ENCODE results near the gene PCBP4. TPM values are rescaled to one million over a fixed set of nuclear protein-coding genes. Genes with fewer than 3 reads are reported as not detected.
A peak's percentile ranks its signal among the peaks of the same experiment; 100 is the strongest.

The PCBP4 gene
- total RNA-seq, 1 experiment from 2014 or later, result 17.9 TPM

- peaks cover 58% of the 10 kb centered on the region for H3F3A ChIP-seq (ENCODE audit: insufficient read depth, low read depth)
- no peak overlapping the region for H2AFZ ChIP-seq
- peaks cover 12% of the 10 kb centered on the region; the same call in 1 of the 2 replicates for H3K79me2 ChIP-seq (ENCODE audit: low read depth)
- H4K20me1 ChIP-seq (ENCODE audit: insufficient read depth), result 0 out of 2 replicates have a peak, but pooled peaks cover 10% of the 10 kb centered on the region
- intact Hi-C loops (cut with micrococcal nuclease; ENCODE audit: unreplicated experiment), result no loop called here
- peaks cover 5% of the 10 kb centered on the region; the same call in 1 of the 2 replicates for H3K36me3 ChIP-seq (ENCODE audit: low read depth)
- BruUV-seq (replicated peaks), result no TSS peak
- peaks cover 13% of the 10 kb centered on the region for H3K4me1 ChIP-seq (replicated peaks; ENCODE audit: insufficient read depth)
- H3K27me3 ChIP-seq (ENCODE audit: insufficient read depth, low read depth), result no peaks in the 10 kb centered on the region
- H3K9me3 ChIP-seq (ENCODE audit: insufficient read depth, low read depth), result no peaks in the 10 kb centered on the region
- ChIA-PET CTCF (no interaction called here), POLR2A (ENCODE audit: unreplicated experiment) (interaction anchor here (0.6 kb wide), 1 partner anchor 54 kb away, joined by 5 read pairs; no protein-coding TSS in a partner anchor)
- no peak for TF ChIP-seq EZH2 (IDR thresholded peaks at IDR 0.05; ENCODE audit: low read depth)
- TF ChIP-seq, protein P1, sequence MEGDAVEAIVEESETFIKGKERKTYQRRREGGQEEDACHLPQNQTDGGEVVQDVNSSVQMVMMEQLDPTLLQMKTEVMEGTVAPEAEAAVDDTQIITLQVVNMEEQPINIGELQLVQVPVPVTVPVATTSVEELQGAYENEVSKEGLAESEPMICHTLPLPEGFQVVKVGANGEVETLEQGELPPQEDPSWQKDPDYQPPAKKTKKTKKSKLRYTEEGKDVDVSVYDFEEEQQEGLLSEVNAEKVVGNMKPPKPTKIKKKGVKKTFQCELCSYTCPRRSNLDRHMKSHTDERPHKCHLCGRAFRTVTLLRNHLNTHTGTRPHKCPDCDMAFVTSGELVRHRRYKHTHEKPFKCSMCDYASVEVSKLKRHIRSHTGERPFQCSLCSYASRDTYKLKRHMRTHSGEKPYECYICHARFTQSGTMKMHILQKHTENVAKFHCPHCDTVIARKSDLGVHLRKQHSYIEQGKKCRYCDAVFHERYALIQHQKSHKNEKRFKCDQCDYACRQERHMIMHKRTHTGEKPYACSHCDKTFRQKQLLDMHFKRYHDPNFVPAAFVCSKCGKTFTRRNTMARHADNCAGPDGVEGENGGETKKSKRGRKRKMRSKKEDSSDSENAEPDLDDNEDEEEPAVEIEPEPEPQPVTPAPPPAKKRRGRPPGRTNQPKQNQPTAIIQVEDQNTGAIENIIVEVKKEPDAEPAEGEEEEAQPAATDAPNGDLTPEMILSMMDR (conservative IDR thresholded peaks at IDR 0.05), result no peak
- no peaks in the 10 kb centered on the region for H3K9me2 ChIP-seq (ENCODE audit: insufficient read depth)
- DNase-seq, result no peak
- H3K4me2 ChIP-seq, result no peak overlapping the region
- no peak overlapping the region for H3K4me3 ChIP-seq
- no peak overlapping the region for H3K27ac ChIP-seq
Observed at GRCh38 chr3:51987568-51987967, 20.3 kb upstream of the PCBP4 start.

- Histone ChIP-seq H3K36me3 (ENCODE audit: low read depth) (no peaks in the 10 kb centered on the region), H3K9me2 (ENCODE audit: insufficient read depth) (no peaks in the 10 kb centered on the region), H3F3A (ENCODE audit: insufficient read depth, low read depth) (peaks cover 54% of the 10 kb centered on the region), H3K4me2 (no peak overlapping the region), H3K79me2 (ENCODE audit: low read depth) (peaks cover 7% of the 10 kb centered on the region; the same call in 1 of the 2 replicates), H3K27ac (no peak overlapping the region), H4K20me1 (ENCODE audit: insufficient read depth) (no peaks in the 10 kb centered on the region), H3K27me3 (ENCODE audit: insufficient read depth, low read depth) (no peaks in the 10 kb centered on the region), H3K4me3 (no peak overlapping the region), H2AFZ (no peak overlapping the region), H3K4me1 (replicated peaks; ENCODE audit: insufficient read depth) (peaks cover 26% of the 10 kb centered on the region), H3K9me3 (ENCODE audit: insufficient read depth, low read depth) (no peaks in the 10 kb centered on the region)
- TF ChIP-seq, protein P1 (conservative IDR thresholded peaks at IDR 0.05), result no peak
- no peak for TF ChIP-seq EZH2 (IDR thresholded peaks at IDR 0.05; ENCODE audit: low read depth)
- BruUV-seq (replicated peaks), result no TSS peak
- DNase-seq, result no peak
- ChIA-PET CTCF (no interaction called here), POLR2A (ENCODE audit: unreplicated experiment) (no interaction called here)
- intact Hi-C loops (cut with micrococcal nuclease; ENCODE audit: unreplicated experiment), result no loop called here
Observed at GRCh38 chr3:51986010-51986947, 19.0 kb upstream of the PCBP4 start.

DNA sequence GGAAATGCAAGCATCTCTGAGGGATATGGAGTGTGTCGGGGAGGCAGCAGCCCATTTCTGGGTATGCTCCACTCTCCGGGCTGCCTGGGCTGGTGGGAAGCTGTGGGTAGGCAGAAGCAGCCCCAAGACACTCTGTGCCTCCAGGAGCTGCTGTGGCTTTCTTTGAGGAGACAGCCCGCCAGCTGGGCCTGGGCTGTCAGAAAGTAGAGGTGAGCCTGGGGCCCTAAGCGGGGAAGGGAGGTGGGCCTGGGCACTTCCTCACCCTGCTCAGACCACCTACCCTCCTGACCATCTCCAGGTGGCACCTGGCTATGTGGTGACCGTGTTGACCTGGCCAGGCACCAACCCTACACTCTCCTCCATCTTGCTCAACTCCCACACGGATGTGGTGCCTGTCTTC is 17.8 kb upstream of the PCBP4 start:
- H3K4me2 ChIP-seq, result peak overlapping the region; percentile 93; the same call in 1 of the 2 replicates
- ChIA-PET POLR2A (ENCODE audit: unreplicated experiment) (interaction anchor here (0.6 kb wide), 1 partner anchor 12 kb away, joined by 3 read pairs; no protein-coding TSS in a partner anchor), CTCF (interaction anchor here (1.1 kb wide), 1 partner anchor 16 kb away, joined by 3 read pairs; no protein-coding TSS in a partner anchor)

More for the DNA sequence above, 17.8 kb upstream of the PCBP4 start:
- Histone ChIP-seq H2AFZ (no peak overlapping the region), H4K20me1 (ENCODE audit: insufficient read depth) (no peaks in the 10 kb centered on the region), H3K9me2 (ENCODE audit: insufficient read depth) (no peaks in the 10 kb centered on the region), H3K27me3 (ENCODE audit: insufficient read depth, low read depth) (no peaks in the 10 kb centered on the region), H3K36me3 (ENCODE audit: low read depth) (no peaks in the 10 kb centered on the region), H3K27ac (no peak overlapping the region), H3K9me3 (ENCODE audit: insufficient read depth, low read depth) (no peaks in the 10 kb centered on the region), H3K4me1 (replicated peaks; ENCODE audit: insufficient read depth) (peaks cover 29% of the 10 kb centered on the region), H3K79me2 (ENCODE audit: low read depth) (0 out of 2 replicates have a peak, but pooled peaks cover 10% of the 10 kb centered on the region), H3K4me3 (no peak overlapping the region; the same call in 1 of the 2 replicates), H3F3A (ENCODE audit: insufficient read depth, low read depth) (peaks cover 53% of the 10 kb centered on the region)
- no TSS peak for BruUV-seq (replicated peaks)
- DNase-seq, result no peak
- TF ChIP-seq EZH2 (IDR thresholded peaks at IDR 0.05; ENCODE audit: low read depth), result no peak
- TF ChIP-seq, protein P1 (conservative IDR thresholded peaks at IDR 0.05), result no peak
- intact Hi-C loops (cut with micrococcal nuclease; ENCODE audit: unreplicated experiment), result no loop called here

Measured in PC-9 (cell line).